ENCODE data around the gene SRGAP1. TPM values are rescaled to one million over a fixed set of nuclear protein-coding genes. Genes with fewer than 3 reads are reported as not detected.
A peak's percentile ranks its signal among the peaks of the same experiment; 100 is the strongest.

The SRGAP1 gene
- total RNA-seq, 1 donor from 2014 or later: 16.0 TPM

- ATAC-seq: no peak
- intact Hi-C loops (cut with DNase I): no loop called here
- no peak for DNase-seq (ENCODE audit: low spot score)
Observed at GRCh38 chr12:63894132-63894531, 49.6 kb downstream of the SRGAP1 start.

- no peak for ATAC-seq
- intact Hi-C loops (cut with DNase I): no loop called here
- no peak for DNase-seq (ENCODE audit: low spot score)
Observed at GRCh38 chr12:63895841-63896240, 51.3 kb downstream of the SRGAP1 start.

GRCh38 chr12:63897931-63898330 lies 53.4 kb downstream of the SRGAP1 start:
- DNase-seq (ENCODE audit: low spot score) (no peak), ATAC-seq (no peak)
- intact Hi-C loops (cut with DNase I): no loop called here

GRCh38 chr12:63898764-63899337 lies 54.4 kb downstream of the SRGAP1 start:
- no peak for DNase-seq (ENCODE audit: low spot score)
- no peak for ATAC-seq
- intact Hi-C loops (cut with DNase I): no loop called here

- ATAC-seq (no peak), DNase-seq (ENCODE audit: low spot score) (no peak)
- intact Hi-C loops (cut with DNase I): no loop called here
Observed at GRCh38 chr12:63899396-63899795, 54.9 kb downstream of the SRGAP1 start.

GRCh38 chr12:63900922-63901793 lies 56.7 kb downstream of the SRGAP1 start:
- no peak for ATAC-seq
- no peak for DNase-seq (ENCODE audit: low spot score)
- intact Hi-C loops (cut with DNase I): no loop called here

- intact Hi-C loops (cut with DNase I): no loop called here
- DNase-seq (ENCODE audit: low spot score) (no peak), ATAC-seq (no peak)
Observed at GRCh38 chr12:63904653-63905052, 60.2 kb downstream of the SRGAP1 start.

GRCh38 chr12:63905544-63905943 lies 61.0 kb downstream of the SRGAP1 start:
- intact Hi-C loops (cut with DNase I): no loop called here
- ATAC-seq (no peak), DNase-seq (ENCODE audit: low spot score) (no peak)

- DNase-seq (ENCODE audit: low spot score) (no peak), ATAC-seq (no peak)
- intact Hi-C loops (cut with DNase I): no loop called here
Observed at GRCh38 chr12:63906876-63907275, 62.4 kb downstream of the SRGAP1 start.

GRCh38 chr12:63907561-63907960 lies 63.1 kb downstream of the SRGAP1 start:
- DNase-seq (ENCODE audit: low spot score): no peak
- ATAC-seq: no peak
- intact Hi-C loops (cut with DNase I): no loop called here

GRCh38 chr12:63909746-63910145 lies 65.2 kb downstream of the SRGAP1 start:
- DNase-seq (ENCODE audit: low spot score): no peak
- intact Hi-C loops (cut with DNase I): no loop called here
- no peak for ATAC-seq

- ATAC-seq (no peak), DNase-seq (ENCODE audit: low spot score) (no peak)
- intact Hi-C loops (cut with DNase I): no loop called here
Observed at GRCh38 chr12:63911341-63911740, 66.8 kb downstream of the SRGAP1 start.

- DNase-seq (ENCODE audit: low spot score) (no peak), ATAC-seq (no peak)
- intact Hi-C loops (cut with DNase I): no loop called here
Observed at GRCh38 chr12:63912651-63913050, 68.2 kb downstream of the SRGAP1 start.

GRCh38 chr12:63913929-63914328 lies 69.4 kb downstream of the SRGAP1 start:
- no peak for ATAC-seq
- intact Hi-C loops (cut with DNase I): no loop called here

GRCh38 chr12:63915105-63915800 lies 70.8 kb downstream of the SRGAP1 start:
- ATAC-seq (peak; percentile 45), DNase-seq (ENCODE audit: low spot score) (no peak)
- intact Hi-C loops (cut with DNase I): loop anchor here (5.0 kb wide), 1 partner anchor 1343 kb away; no protein-coding TSS in a partner anchor

More at GRCh38 chr12:63913929-63914328, 69.4 kb downstream of the SRGAP1 start:
- DNase-seq (ENCODE audit: low spot score): no peak

- DNase-seq (ENCODE audit: low spot score) (no peak), ATAC-seq (peak; percentile 29)
- intact Hi-C loops (cut with DNase I): loop anchor here (5.0 kb wide), 1 partner anchor 1345 kb away; no protein-coding TSS in a partner anchor
Observed at GRCh38 chr12:63916561-63917476, 72.3 kb downstream of the SRGAP1 start.

- no peak for ATAC-seq
- no peak for DNase-seq (ENCODE audit: low spot score)
- intact Hi-C loops (cut with DNase I): loop anchor here (5.0 kb wide), 1 partner anchor 1345 kb away; no protein-coding TSS in a partner anchor
Observed at GRCh38 chr12:63917477-63917862, 73.0 kb downstream of the SRGAP1 start.

GRCh38 chr12:63917864-63918799 lies 73.6 kb downstream of the SRGAP1 start:
- intact Hi-C loops (cut with DNase I): loop anchor here (5.0 kb wide), 1 partner anchor 1346 kb away; no protein-coding TSS in a partner anchor
- ATAC-seq (peak; percentile 80), DNase-seq (ENCODE audit: low spot score) (no peak)

Measured in sciatic nerve (tissue), 2 donors.